ENCODE results near the gene LAGE3. TPM values are rescaled to one million over a fixed set of nuclear protein-coding genes. Genes with fewer than 3 reads are reported as not detected.

The LAGE3 gene
- total and polyA plus RNA-seq, 2 donors (not counting 3 experiments of a cell fraction or from before 2014, with no cell fraction given), result 14.3 to 31.9 TPM

DNA sequence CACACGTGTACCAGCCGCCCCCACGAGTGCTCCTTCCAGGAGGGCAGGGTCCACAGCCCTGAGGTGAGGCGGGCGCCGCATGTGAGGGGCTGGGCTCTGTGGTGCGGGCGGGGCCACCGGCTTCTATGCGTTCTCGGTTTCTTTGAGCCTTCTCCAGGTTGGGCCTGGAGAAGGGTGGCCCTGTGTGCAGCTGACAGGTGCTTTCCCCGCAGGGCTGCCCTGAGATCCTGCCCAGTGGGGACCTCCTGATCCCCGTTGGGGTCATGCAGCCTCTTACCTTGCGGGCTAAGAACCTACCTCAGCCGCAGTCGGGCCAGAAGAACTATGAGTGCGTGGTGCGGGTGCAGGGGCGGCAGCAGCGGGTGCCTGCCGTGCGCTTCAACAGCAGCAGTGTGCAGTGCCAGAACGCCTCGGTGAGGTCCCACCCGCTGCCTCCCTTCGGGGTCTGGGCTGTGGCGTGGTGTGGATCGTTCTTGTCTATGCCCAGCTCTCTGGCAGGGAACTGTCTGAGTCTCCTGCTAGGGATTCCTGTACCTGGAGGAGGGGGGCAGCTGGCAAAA, 14.2 kb downstream of the LAGE3 start:
- H2AFZ ChIP-seq (ENCODE audit: low read depth, low read length), result no peak overlapping the region
- intact Hi-C loops (cut with micrococcal nuclease), result no loop called here

More for the DNA sequence above, 14.2 kb downstream of the LAGE3 start:
- Histone ChIP-seq H3K79me2 (ENCODE audit: control insufficient read depth, insufficient read depth, low read length) (peaks cover 10% of the 10 kb centered on the region), H3K9me3 (replicated peaks; ENCODE audit: control insufficient read depth, insufficient read depth, low read length) (no peaks in the 10 kb centered on the region), H3K27me3 (ENCODE audit: control insufficient read depth in 2 of 2, insufficient read depth in 2 of 2, low read length in 2 of 2) (no peaks in the 10 kb centered on the region), H3K4me1 (ENCODE audit: control insufficient read depth, extremely low read depth, insufficient read depth, low read length) (no peaks in the 10 kb centered on the region), H3K36me3 (ENCODE audit: control insufficient read depth in 2 of 2, extremely low read depth in 1 of 2, insufficient read depth in 2 of 2, low read length in 2 of 2) (peaks cover 0 to 43% of the 10 kb centered on the region in 2 experiments), H4K20me1 (replicated peaks; ENCODE audit: control insufficient read depth, extremely low read depth, insufficient read depth, low read length) (no peaks in the 10 kb centered on the region), H3K4me3 (replicated peaks in 1 of 3; ENCODE audit: insufficient read depth in 1 of 3, low read depth in 1 of 3, low read length in 3 of 3) (no peak overlapping the region), H3K4me2 (ENCODE audit: insufficient read depth, low read length) (no peak overlapping the region), H3K9ac (replicated peaks; ENCODE audit: extremely low read depth, insufficient read depth, low read length) (no peak overlapping the region), H3K9me1 (replicated peaks; ENCODE audit: control insufficient read depth, extremely low read depth, insufficient read depth, low read length) (no peaks in the 10 kb centered on the region), H3K27ac (ENCODE audit: insufficient read depth, low read depth, low read length) (no peak overlapping the region)
- no peak for DNase-seq (ENCODE audit: low read depth, low spot score)
- BruUV-seq (replicated peaks), result no TSS peak
- FAIRE-seq, result no peak
- TF ChIP-seq GATA2 (IDR thresholded peaks at IDR 0.05; ENCODE audit: insufficient read depth, insufficient read length, low read depth, low read length) (no peak), MYC (IDR thresholded peaks at IDR 0.05; ENCODE audit: low read depth, low read length) (no peak), FOS (IDR thresholded peaks at IDR 0.05; ENCODE audit: borderline replicate concordance, insufficient read depth, low read length) (no peak), POLR2AphosphoS5 (IDR thresholded peaks at IDR 0.05; ENCODE audit: insufficient read depth, low read depth, low read length) (no peak), POLR2A (IDR thresholded peaks at IDR 0.05; ENCODE audit: low read depth, low read length) (no peak), JUN (IDR thresholded peaks at IDR 0.05; ENCODE audit: borderline replicate concordance, insufficient read depth, insufficient read length, low read depth) (no peak), CTCF (IDR thresholded peaks at IDR 0.05; ENCODE audit: extremely low read depth in 1 of 2, insufficient read depth in 1 of 2, low read depth in 1 of 2, low read length in 2 of 2) (no peak), EZH2 (IDR thresholded peaks at IDR 0.05; ENCODE audit: borderline replicate concordance, low read depth, low read length, severe bottlenecking) (no peak)
- TF ChIP-seq, protein P1, sequence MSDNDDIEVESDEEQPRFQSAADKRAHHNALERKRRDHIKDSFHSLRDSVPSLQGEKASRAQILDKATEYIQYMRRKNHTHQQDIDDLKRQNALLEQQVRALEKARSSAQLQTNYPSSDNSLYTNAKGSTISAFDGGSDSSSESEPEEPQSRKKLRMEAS (IDR thresholded peaks at IDR 0.05; ENCODE audit: insufficient read depth, insufficient read length), result no peak
- dilution Hi-C loops (cut with MboI; ENCODE audit: extremely low pct_ligation_motif_present, low sequenced_read_pairs), result no loop called here
- CTCF ChIA-PET, result interaction anchor here (1.2 kb wide), 1 partner anchor 12 kb away, joined by 3 read pairs; no protein-coding TSS in a partner anchor
- POLR2A ChIA-PET, result no interaction called here

Measured in endothelial cell of umbilical vein (primary cell).